HepG2 (cell line): Measurements from ENCODE around the gene DCC. TPM values are rescaled to one million over a fixed set of nuclear protein-coding genes. Genes with fewer than 3 reads are reported as not detected.

Experiments
- ATAC-seq: fragments of 200-7000 bp; cut with Tn5 transposase; 3 replicates; pipeline ENCODE4 v1.9.1; 2020; ENCODE audit warnings: mild to moderate bottlenecking, moderate library complexity
- BruUV-seq: library from RNA; stranded (reverse); fragments of 400-500 nt; replicated peaks from 2 replicates; lab custom pipeline; 2021; lab: Mats Ljungman, UMichigan
- CTCF ChIA-PET: fragments of 300-600 bp; formaldehyde crosslinking; extraction: SDS; loops from one replicate; lab custom pipeline; 2021; ENCODE audit warnings: low total read pairs, inconsistent platforms, low intra/inter-chr PET ratio; lab: Yijun Ruan, JAX
- POLR2A ChIA-PET: fragments of 350-600 bp; sonication (Branson Sonifier 250); formaldehyde crosslinking; loops from one replicate; lab custom pipeline; 2020; ENCODE audit warnings: antibody characterized with exemption, inconsistent platforms; lab: Yijun Ruan, JAX
- DNase-seq: peaks from one replicate; pipeline ENCODE4 v3.0.0-alpha.2; 2015; ENCODE audit warnings: low spot score
- FAIRE-seq: peaks from 3 replicates; lab custom pipeline; 2011; peaks lifted over from hg19 to GRCh38; lab: Jason Lieb, UNC
- H2AFZ ChIP-seq: one replicate; pipeline ENCODE4 v1.6.1; 2011; ENCODE audit warnings: low read length, inconsistent platforms
- H3K27ac ChIP-seq: fragments of 300-600 bp; 3 replicates; pipeline ENCODE4 v1.8.0; 2011; ENCODE audit warnings: mixed run types, mild to moderate bottlenecking, mixed read lengths, low read length, inconsistent platforms; ENCODE audit not compliant: insufficient read depth; ENCODE audit errors: extremely low read length
- H3K27me3 ChIP-seq, 2 experiments: fragments of 200-600 bp in 1 of 2; 2 replicates in 1 of 2; 3 replicates in 1 of 2; pipeline versions ENCODE4 v1.6.0 to v1.8.0; 2011; ENCODE audit warnings: low read length in 2 of 2, mild to moderate bottlenecking in 2 of 2, moderate library complexity in 2 of 2, inconsistent platforms in 1 of 2; ENCODE audit not compliant: insufficient read depth in 2 of 2, control insufficient read depth in 1 of 2
- H3K36me3 ChIP-seq, 2 experiments: fragments of 200-600 bp in 1 of 2; replicated peaks in 1 of 2; 2 replicates in 1 of 2; 3 replicates in 1 of 2; pipeline versions ENCODE4 v1.5.1 to v1.8.0; 2011; ENCODE audit warnings: low read length in 2 of 2, inconsistent platforms in 1 of 2; ENCODE audit not compliant: insufficient read depth in 2 of 2, control insufficient read depth in 1 of 2
- H3K4me1 ChIP-seq: 2 replicates; pipeline ENCODE4 v1.5.1; 2012; ENCODE audit warnings: low read length, inconsistent platforms; ENCODE audit not compliant: insufficient read depth
- H3K4me2 ChIP-seq: 2 replicates; pipeline ENCODE4 v1.6.0; 2011; ENCODE audit warnings: low read depth, low read length, inconsistent platforms
- H3K4me3 ChIP-seq, 3 experiments: fragments of 200-600 bp in 1 of 3; sonication (generic), shearing (Covaris generic) in 1 of 3; replicated peaks in 1 of 3; 2 replicates each; pipeline ENCODE4 v1.5.1; 2011 to 2016; ENCODE audit warnings: low read length in 3 of 3, inconsistent platforms in 2 of 3, low read depth in 2 of 3, mild to moderate bottlenecking in 2 of 3, control low read depth in 1 of 3, mixed read lengths in 1 of 3; ENCODE audit not compliant: insufficient read depth in 1 of 3
- H3K79me2 ChIP-seq: one replicate; pipeline ENCODE4 v1.6.1; 2011; ENCODE audit warnings: low read length, inconsistent platforms; ENCODE audit not compliant: insufficient read depth
- H3K9ac ChIP-seq: 2 replicates; pipeline ENCODE4 v1.6.0; 2011; ENCODE audit warnings: mild to moderate bottlenecking, low read depth, low read length, inconsistent platforms; ENCODE audit not compliant: insufficient read depth
- H3K9me3 ChIP-seq: 2 replicates; pipeline ENCODE4 v1.5.1; 2012; ENCODE audit warnings: mild to moderate bottlenecking, low read length
- H4K20me1 ChIP-seq: 2 replicates; pipeline ENCODE4 v1.6.0; 2011; ENCODE audit warnings: inconsistent platforms, mild to moderate bottlenecking, low read length, moderate library complexity; ENCODE audit not compliant: insufficient read depth
- EHMT2 ChIP-seq: fragments of 200-600 bp; sonication (generic); IDR thresholded peaks from 2 replicates; pipeline ENCODE4 v1.7.0; 2017; ENCODE audit warnings: antibody characterized with exemption, low read depth, low read length, borderline replicate concordance
- MIER2 ChIP-seq: IDR thresholded peaks from 2 replicates; pipeline ENCODE4 v1.6.1; 2016; ENCODE audit warnings: missing biosample characterization, missing genetic modification reagents
- WGBS: methylation state at CpG from one replicate; pipeline ENCODE4 v1.1.6; 2017; ENCODE audit warnings: low lambda C conversion rate; 5-methylcytosine and 5-hydroxymethylcytosine counted together
- in situ Hi-C: cut with HindIII; loops from 2 replicates; pipeline ENCODE4 v1.10.0; 2017; ENCODE audit warnings: low pct_unique_long_range_greater_than_20kb; ENCODE audit not compliant: extremely low pct_ligation_motif_present
- intact Hi-C: fragments of 100-400 bp; cut with micrococcal nuclease; formaldehyde crosslinking; loops from one replicate; pipeline ENCODE4 v1.10.0; 2022; ENCODE audit not compliant: unreplicated experiment
- polyA plus RNA-seq, 8 experiments: library from polyadenylated mRNA; depleted of rRNA in 3 of 8; stranded (reverse) in 7 of 8; unstranded in 1 of 8; fragments of >200 nt; fragmentation: Illumina TruSeq in 4 of 8; extraction: Trizol in 4 of 8; gene quantifications; 2 replicates each; pipeline versions ENCODE4 v1.2.1 to v1.2.3, GENCODE V29; 2011 to 2016; ENCODE audit warnings: low read depth in 4 of 8, missing spikeins in 1 of 8, mixed read lengths in 1 of 8; ENCODE audit not compliant: insufficient read depth in 1 of 8
- total RNA-seq, 5 experiments: library from RNA; depleted of rRNA; stranded (reverse); fragments of >200 nt; fragmentation: Illumina TruSeq; extraction: Trizol; gene quantifications; 2 replicates each; pipeline ENCODE4 v1.2.3, GENCODE V29; 2016; ENCODE audit warnings: low read depth in 1 of 5
- TF ChIP-seq, protein P1 (sequence below), 2 experiments: IDR thresholded peaks; 2 replicates each; pipeline ENCODE4 v1.6.1; 2011 to 2012; ENCODE audit warnings: low read length in 2 of 2, borderline replicate concordance in 1 of 2, low read depth in 1 of 2, mild to moderate bottlenecking in 1 of 2, moderate library complexity in 1 of 2
- TF ChIP-seq, protein P2 (sequence below): sonication (generic); formaldehyde crosslinking; conservative IDR thresholded peaks from 2 replicates; pipeline ENCODE4 v1.4.0; 2020; ENCODE audit warnings: missing genetic modification reagents

Gene DCC
- total and polyA plus RNA-seq, 2 of the 13 experiments (the other 11 are each of a cell fraction or from before 2014, with no cell fraction given): not detected

DNA sequence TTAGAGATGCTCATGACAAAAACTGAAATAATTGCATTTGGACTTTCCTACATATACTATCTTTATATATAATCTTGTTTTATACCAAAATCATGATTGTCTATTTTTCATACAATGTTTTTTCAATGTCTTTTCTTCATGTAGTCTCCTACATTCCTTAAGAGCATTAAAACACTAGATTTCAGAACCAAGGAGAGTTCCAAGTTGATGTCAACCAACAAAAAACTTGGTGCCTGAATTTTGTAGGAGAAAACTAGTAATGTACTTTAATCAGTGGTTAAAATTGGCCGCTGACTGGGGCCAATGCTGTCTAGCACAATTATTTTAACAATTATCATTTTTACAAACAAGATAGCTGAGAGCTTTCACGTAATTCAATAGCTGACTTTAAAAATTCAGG is 678.8 kb downstream of the DCC start:
- ChIA-PET CTCF (no interaction called here), POLR2A (no interaction called here)
- H3K4me3 ChIP-seq: no peak overlapping the region
- H3K27me3 ChIP-seq: no peaks in the 10 kb centered on the region; a peak in 1 of 5 replicates
- intact Hi-C loops (no loop called here), in situ Hi-C loops (no loop called here)
- no peaks in the 10 kb centered on the region for H3K4me1 ChIP-seq
- no peaks in the 10 kb centered on the region for H3K9me3 ChIP-seq
- no peak overlapping the region for H3K4me2 ChIP-seq
- no peak overlapping the region for H3K27ac ChIP-seq
- H3K9ac ChIP-seq: no peak overlapping the region
- DNase-seq: no peak
- H3K79me2 ChIP-seq: no peaks in the 10 kb centered on the region
- no peaks in the 10 kb centered on the region for H3K36me3 ChIP-seq
- H2AFZ ChIP-seq: no peak overlapping the region
- TF ChIP-seq, protein P1, sequence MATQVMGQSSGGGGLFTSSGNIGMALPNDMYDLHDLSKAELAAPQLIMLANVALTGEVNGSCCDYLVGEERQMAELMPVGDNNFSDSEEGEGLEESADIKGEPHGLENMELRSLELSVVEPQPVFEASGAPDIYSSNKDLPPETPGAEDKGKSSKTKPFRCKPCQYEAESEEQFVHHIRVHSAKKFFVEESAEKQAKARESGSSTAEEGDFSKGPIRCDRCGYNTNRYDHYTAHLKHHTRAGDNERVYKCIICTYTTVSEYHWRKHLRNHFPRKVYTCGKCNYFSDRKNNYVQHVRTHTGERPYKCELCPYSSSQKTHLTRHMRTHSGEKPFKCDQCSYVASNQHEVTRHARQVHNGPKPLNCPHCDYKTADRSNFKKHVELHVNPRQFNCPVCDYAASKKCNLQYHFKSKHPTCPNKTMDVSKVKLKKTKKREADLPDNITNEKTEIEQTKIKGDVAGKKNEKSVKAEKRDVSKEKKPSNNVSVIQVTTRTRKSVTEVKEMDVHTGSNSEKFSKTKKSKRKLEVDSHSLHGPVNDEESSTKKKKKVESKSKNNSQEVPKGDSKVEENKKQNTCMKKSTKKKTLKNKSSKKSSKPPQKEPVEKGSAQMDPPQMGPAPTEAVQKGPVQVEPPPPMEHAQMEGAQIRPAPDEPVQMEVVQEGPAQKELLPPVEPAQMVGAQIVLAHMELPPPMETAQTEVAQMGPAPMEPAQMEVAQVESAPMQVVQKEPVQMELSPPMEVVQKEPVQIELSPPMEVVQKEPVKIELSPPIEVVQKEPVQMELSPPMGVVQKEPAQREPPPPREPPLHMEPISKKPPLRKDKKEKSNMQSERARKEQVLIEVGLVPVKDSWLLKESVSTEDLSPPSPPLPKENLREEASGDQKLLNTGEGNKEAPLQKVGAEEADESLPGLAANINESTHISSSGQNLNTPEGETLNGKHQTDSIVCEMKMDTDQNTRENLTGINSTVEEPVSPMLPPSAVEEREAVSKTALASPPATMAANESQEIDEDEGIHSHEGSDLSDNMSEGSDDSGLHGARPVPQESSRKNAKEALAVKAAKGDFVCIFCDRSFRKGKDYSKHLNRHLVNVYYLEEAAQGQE (IDR thresholded peaks at IDR 0.05; ENCODE audit: borderline replicate concordance in 1 of 2, low read depth in 1 of 2, low read length in 2 of 2): peak in 1 of 2 experiments; percentile 86; a peak in 3 of 4 replicates
- peak; percentile 82; the same call in 1 of the 2 replicates for TF ChIP-seq MIER2
- TF ChIP-seq, protein P2, sequence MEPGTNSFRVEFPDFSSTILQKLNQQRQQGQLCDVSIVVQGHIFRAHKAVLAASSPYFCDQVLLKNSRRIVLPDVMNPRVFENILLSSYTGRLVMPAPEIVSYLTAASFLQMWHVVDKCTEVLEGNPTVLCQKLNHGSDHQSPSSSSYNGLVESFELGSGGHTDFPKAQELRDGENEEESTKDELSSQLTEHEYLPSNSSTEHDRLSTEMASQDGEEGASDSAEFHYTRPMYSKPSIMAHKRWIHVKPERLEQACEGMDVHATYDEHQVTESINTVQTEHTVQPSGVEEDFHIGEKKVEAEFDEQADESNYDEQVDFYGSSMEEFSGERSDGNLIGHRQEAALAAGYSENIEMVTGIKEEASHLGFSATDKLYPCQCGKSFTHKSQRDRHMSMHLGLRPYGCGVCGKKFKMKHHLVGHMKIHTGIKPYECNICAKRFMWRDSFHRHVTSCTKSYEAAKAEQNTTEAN: no peak
- peak; percentile 75; the same call in 1 of the 2 replicates for TF ChIP-seq EHMT2
- WGBS: 2% methylated on average over 2 of the region's 2 CpGs
- no peak for ATAC-seq
- no peak for FAIRE-seq
- H4K20me1 ChIP-seq: no peaks in the 10 kb centered on the region
- no TSS peak for BruUV-seq
